GM12874 (cell line): ENCODE data around the gene ARL6IP5.

Experiments used
- TF ChIP-seq, protein P1 (sequence below): IDR thresholded peaks from 2 replicates; pipeline ENCODE4 v1.5.1; 2011; ENCODE audit warnings: low read depth, mild to moderate bottlenecking, control low read depth, low read length, moderate library complexity; ENCODE audit not compliant: insufficient read depth

The ARL6IP5 gene

DNA sequence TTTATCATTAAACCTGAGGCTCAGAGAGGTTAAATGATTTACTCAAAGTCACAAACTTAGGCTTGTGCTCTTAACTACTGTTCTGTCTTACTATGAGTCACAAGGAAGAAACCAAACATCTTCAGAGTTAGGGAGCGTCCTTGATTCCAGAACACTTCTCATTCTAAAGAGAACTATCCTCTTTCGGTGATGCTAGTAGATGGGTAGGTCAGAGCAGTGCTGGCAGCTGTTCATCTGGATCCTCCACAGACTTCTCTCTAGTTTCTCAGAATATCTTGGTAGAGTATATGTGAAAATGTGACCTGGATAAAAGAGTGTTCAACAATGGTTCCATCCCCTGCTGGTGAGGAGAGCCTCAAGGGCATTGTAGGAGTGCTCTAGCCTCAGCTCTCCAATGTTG, 3.3 kb downstream of the ARL6IP5 start:
- TF ChIP-seq, protein P1, sequence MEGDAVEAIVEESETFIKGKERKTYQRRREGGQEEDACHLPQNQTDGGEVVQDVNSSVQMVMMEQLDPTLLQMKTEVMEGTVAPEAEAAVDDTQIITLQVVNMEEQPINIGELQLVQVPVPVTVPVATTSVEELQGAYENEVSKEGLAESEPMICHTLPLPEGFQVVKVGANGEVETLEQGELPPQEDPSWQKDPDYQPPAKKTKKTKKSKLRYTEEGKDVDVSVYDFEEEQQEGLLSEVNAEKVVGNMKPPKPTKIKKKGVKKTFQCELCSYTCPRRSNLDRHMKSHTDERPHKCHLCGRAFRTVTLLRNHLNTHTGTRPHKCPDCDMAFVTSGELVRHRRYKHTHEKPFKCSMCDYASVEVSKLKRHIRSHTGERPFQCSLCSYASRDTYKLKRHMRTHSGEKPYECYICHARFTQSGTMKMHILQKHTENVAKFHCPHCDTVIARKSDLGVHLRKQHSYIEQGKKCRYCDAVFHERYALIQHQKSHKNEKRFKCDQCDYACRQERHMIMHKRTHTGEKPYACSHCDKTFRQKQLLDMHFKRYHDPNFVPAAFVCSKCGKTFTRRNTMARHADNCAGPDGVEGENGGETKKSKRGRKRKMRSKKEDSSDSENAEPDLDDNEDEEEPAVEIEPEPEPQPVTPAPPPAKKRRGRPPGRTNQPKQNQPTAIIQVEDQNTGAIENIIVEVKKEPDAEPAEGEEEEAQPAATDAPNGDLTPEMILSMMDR: no peak

DNA sequence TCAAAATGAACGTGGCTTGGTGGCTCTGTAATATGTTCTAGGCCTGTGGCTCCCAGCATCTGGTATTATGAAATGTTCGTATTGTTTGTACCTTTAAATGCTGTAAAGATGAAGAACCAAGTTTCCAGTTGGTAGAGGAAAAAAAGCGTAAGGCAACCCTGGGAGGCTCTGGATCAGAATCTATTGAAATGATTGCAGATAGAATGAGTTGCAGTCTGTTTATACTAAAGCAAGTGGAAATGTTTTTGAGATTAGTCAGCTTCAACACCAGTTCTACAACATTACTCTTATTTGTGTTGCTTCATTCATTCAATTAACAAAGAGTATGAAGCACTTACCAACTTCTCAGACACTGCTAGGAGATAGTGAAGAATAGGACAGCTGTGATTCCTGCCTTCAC, 5.3 kb downstream of the ARL6IP5 start:
- TF ChIP-seq, protein P1: no peak

DNA sequence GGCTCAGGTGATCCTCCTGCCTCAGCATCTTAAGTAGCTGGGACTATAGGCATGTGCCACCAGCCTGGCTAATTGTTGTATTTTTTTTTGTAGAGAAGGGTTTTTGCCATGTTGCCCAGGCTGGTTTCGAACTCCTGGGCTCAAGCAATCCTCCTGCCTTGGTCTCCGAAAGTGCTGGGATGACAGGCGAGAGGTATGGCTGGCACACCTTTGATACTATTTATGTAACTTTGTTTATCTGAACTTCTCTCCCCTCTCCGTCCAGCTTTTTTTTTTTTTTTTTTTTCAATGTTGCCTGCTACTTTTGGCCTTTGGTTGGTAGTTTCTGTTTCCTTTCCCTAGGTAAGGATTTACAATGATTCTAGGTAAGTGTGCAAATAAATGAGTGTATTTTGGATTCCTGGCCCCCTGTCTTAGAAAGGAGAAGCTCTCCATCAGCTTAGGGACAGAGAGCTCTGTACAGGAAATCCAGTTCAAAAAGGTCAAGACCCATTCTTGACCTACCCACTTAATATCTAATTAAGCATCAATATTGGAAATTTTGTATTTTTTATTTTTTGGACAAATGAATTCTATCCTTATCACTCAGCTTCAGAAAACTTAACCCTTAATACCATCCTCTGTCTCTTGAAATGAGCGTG, 6.8 kb downstream of the ARL6IP5 start:
- TF ChIP-seq, protein P1: no peak

DNA sequence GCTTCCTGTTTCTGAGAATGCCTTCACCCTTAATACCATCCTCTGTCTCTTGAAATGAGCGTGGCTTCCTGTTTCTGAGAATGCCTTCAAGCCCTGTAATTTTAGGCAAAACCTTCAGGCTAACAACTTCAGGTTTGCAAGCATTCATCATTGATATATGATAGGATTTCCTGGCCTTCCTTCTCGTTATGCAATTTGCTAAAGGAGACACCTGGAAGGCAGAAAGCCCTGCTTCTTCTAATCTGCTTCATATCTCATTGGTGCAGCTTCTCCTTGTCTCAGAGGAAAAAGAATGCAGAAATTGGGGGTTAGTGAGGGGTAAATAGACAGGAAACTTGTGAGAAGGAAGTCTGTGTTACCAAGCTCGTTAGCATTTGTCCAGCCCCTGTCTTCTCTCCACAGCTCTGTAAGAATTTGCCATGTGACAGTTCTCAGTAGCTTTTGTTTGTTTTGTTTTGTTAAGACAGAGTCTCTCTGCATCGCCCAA, 7.3 kb downstream of the ARL6IP5 start:
- TF ChIP-seq, protein P1: no peak

DNA sequence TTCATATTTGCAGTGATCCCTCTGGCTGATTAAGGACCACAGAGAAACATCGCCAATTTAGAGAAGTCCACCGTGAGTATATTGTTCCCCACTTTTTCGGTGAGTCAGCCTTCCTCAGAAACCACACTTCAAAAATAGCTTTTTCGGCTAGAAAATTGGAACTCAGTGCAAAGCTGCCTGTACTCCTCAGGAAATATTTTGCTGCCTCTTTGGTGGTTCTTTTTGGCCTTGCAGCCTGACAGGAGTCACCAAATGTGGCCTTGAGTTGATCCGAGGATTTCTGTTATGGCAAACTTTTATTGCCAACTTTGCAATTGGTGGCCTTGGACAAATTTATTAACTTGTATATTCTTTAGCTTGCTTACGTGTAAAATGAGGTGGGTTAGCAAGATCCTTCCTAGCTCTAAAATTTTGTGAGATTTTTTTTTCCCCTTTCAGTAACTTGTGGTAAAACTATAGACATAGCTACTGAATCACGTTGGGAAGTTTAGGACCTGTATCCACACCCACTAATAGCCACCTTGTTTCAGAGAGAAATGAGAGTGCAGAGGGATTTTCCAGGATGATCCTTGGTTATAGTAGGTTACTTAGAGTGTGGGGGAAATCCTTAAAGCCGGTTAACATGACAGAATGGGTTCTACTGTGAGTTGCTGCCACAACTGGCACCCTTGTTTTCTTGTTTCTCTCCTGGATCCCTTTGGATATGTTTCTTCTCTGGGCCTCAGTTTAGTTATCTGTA, 9.9 kb downstream of the ARL6IP5 start:
- TF ChIP-seq, protein P1: no peak

DNA sequence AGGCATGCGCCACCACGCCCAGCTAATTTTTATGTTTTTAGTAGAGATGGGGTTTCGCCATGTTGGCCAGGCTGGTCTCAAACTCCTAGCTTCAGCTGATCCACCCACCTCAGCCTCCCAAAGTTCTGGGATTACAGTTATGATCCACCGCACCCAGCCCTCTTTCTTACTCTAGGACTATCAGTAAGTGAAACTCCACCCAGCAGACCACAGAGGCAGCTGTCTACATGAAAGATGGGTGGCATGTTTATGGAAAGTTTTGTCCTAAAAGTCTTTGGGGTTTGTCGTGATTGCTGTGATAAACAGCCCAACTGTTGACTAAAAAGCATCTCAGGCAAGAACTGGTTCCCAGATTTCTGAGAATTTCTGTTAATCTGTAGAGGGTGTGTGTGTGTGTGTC, 10.9 kb downstream of the ARL6IP5 start:
- TF ChIP-seq, protein P1: no peak

DNA sequence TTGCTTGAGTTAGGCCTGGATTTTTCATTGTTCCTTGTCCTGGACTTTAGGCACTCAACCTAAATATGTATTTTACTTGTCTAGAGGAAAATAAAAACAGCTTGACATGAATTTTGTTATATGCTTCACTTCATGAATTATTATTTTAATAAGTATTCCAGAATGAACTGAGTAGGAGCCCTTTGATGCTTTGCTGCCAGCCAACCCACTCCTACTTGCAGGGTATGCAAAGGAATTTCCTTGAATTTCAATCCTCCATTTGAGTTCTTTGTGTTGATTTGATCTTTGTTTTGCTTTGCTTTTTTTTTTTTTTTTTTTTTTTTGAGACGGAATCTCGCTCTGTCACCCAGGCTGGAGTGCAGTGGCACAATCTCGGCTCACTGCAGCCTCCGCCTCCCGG, 11.6 kb downstream of the ARL6IP5 start:
- TF ChIP-seq, protein P1: no peak
